Left ventricle myocardium inferior (tissue), 1 donor: ENCODE data around the gene PTBP1. TPM values are rescaled to one million over a fixed set of nuclear protein-coding genes. Genes with fewer than 3 reads are reported as not detected.

Experiments used
- DNase-seq: peaks from one replicate; pipeline ENCODE4 v3.0.0-alpha.2; 2020
- H3K27ac ChIP-seq: fragments of 200-600 bp; replicated peaks from 2 replicates; pipeline ENCODE4 v1.8.0; 2021
- H3K27me3 ChIP-seq: fragments of 200-600 bp; 2 replicates; pipeline ENCODE4 v1.8.0; 2021; ENCODE audit warnings: low read depth
- H3K36me3 ChIP-seq: fragments of 200-600 bp; 2 replicates; pipeline ENCODE4 v1.8.0; 2021
- H3K4me1 ChIP-seq: fragments of 200-600 bp; 2 replicates; pipeline ENCODE4 v1.8.0; 2021
- H3K4me3 ChIP-seq: fragments of 200-600 bp; 2 replicates; pipeline ENCODE4 v1.8.0; 2021; ENCODE audit warnings: mild to moderate bottlenecking, moderate library complexity
- H3K9me3 ChIP-seq: fragments of 200-600 bp; replicated peaks from 2 replicates; pipeline ENCODE4 v1.8.0; 2021
- intact Hi-C: fragments of 100-400 bp; cut with micrococcal nuclease; formaldehyde crosslinking; loops from one replicate; pipeline ENCODE4 v1.11.0; 2022
- total RNA-seq: library from RNA; stranded (reverse); fragmentation: NEBNext Ultra II Directional; extraction: Animal tissue kit (Norgen Biotek cat#: 25700); gene quantifications from one replicate; pipeline ENCODE4 v1.2.1, GENCODE V29; 2021
- TF ChIP-seq, protein P1 (sequence below): fragments of 200-600 bp; IDR thresholded peaks from 2 replicates; pipeline ENCODE4 v1.8.0; 2021; ENCODE audit warnings: antibody characterized with exemption, mild to moderate bottlenecking, borderline replicate concordance
- donor health status: DM: no; HTN: yes; CAD: no; lungs with severe emphysema.

PTBP1 gene
- total RNA-seq, 1 donor from 2014 or later: 55.6 TPM

DNA sequence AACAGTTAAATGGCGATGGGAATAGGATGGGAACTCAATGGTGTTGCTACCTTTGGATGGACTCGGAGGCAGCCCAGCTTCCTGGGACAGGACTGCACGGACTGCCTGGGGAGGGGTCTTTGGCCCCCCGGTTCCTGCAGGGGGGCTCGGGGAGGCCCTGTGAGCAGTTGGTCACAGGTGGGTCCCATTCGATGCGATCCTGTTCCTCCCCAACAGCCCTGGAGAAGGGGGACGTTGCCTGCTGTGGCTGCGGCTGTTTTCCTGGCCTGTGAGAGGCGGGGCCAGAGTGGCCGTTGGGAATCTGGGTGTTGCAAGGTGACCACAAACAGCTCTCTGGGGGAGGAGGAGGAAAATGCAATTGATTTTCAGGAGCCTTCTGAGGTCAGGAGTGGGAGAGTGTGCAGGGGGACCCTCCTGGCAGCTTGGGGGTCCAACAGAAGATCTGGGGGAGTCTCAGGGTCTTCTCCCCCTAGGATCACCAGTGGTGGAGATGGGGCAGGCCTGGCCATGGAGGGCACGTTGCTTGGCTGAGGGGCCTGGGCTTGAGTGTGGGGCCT, 26.4 kb downstream of the PTBP1 start:
- Histone ChIP-seq H3K4me1 (peaks cover 15% of the 10 kb centered on the region), H3K9me3 (no peaks in the 10 kb centered on the region), H3K27me3 (peaks cover 45% of the 10 kb centered on the region), H3K36me3 (no peaks in the 10 kb centered on the region), H3K27ac (no peak overlapping the region), H3K4me3 (no peak overlapping the region)
- intact Hi-C loops: no loop called here
- no peak for DNase-seq
- TF ChIP-seq, protein P1, sequence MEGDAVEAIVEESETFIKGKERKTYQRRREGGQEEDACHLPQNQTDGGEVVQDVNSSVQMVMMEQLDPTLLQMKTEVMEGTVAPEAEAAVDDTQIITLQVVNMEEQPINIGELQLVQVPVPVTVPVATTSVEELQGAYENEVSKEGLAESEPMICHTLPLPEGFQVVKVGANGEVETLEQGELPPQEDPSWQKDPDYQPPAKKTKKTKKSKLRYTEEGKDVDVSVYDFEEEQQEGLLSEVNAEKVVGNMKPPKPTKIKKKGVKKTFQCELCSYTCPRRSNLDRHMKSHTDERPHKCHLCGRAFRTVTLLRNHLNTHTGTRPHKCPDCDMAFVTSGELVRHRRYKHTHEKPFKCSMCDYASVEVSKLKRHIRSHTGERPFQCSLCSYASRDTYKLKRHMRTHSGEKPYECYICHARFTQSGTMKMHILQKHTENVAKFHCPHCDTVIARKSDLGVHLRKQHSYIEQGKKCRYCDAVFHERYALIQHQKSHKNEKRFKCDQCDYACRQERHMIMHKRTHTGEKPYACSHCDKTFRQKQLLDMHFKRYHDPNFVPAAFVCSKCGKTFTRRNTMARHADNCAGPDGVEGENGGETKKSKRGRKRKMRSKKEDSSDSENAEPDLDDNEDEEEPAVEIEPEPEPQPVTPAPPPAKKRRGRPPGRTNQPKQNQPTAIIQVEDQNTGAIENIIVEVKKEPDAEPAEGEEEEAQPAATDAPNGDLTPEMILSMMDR: no peak

GRCh38 chr19:824885-825284, 27.6 kb downstream of the PTBP1 start:
- no peaks in the 10 kb centered on the region for H3K9me3 ChIP-seq
- no peak overlapping the region for H3K27ac ChIP-seq
- H3K36me3 ChIP-seq: no peaks in the 10 kb centered on the region
- intact Hi-C loops: no loop called here
- DNase-seq: no peak
- H3K27me3 ChIP-seq: peaks cover 53% of the 10 kb centered on the region
- peaks cover 15% of the 10 kb centered on the region for H3K4me1 ChIP-seq
- TF ChIP-seq, protein P1: no peak
- H3K4me3 ChIP-seq: no peak overlapping the region

DNA sequence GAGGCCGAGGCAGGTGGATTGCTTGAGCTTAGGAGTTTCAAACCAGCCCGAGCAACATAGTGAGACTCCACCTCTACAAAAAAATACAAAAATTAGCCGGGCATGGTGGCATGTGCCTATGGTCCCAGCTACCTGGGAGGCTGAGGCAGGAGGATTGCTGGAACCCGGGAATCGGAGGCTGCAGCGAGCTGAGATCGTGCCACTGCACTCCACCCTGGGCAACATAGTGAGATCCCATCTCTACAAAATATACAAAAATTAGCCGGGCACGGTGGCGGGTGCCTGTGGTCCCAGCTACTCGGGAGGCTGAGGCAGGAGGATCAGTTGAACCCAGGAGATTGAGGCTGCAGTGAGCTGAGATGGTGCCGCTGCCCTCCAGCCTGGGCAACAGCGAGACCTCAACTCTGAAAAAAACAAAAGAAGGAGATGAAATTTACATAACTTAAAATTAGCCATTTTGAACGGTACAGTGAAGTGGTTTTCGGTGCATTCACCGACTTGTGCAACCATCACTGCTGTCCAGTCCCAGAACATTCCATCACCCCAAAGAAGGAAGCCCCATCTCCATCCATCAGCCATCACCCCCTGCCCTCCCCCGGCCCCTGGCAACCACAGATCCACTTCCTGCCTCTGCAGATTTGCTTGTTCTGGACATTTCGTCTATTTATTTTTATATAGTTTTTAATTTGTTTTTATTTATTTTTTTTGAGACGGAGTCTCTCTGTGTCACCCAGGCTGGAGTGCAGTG, 28.8 kb downstream of the PTBP1 start:
- Histone ChIP-seq H3K36me3 (no peaks in the 10 kb centered on the region), H3K4me3 (no peak overlapping the region), H3K27ac (no peak overlapping the region), H3K9me3 (no peaks in the 10 kb centered on the region), H3K4me1 (peaks cover 15% of the 10 kb centered on the region), H3K27me3 (peaks cover 64% of the 10 kb centered on the region)
- TF ChIP-seq, protein P1: no peak
- no peak for DNase-seq
- intact Hi-C loops: no loop called here

- H3K4me3 ChIP-seq: no peak overlapping the region
- intact Hi-C loops: no loop called here
- no peak overlapping the region for H3K27ac ChIP-seq
- peaks cover 64% of the 10 kb centered on the region for H3K27me3 ChIP-seq
- H3K4me1 ChIP-seq: peaks cover 3% of the 10 kb centered on the region
- H3K36me3 ChIP-seq: no peaks in the 10 kb centered on the region
- H3K9me3 ChIP-seq: no peaks in the 10 kb centered on the region
- TF ChIP-seq, protein P1: no peak
- no peak for DNase-seq
Measured at GRCh38 chr19:827314-827709, 30.1 kb downstream of the PTBP1 start.

GRCh38 chr19:827710-828321, 30.6 kb downstream of the PTBP1 start, which contains the start of gene AZU1:
TSS of gene AZU1 (plus strand) at chr19:827837. CDS start at chr19:827847, 10 bp downstream.
- no peaks in the 10 kb centered on the region for H3K36me3 ChIP-seq
- no peaks in the 10 kb centered on the region for H3K4me1 ChIP-seq
- intact Hi-C loops: no loop called here
- DNase-seq: no peak
- peaks cover 62% of the 10 kb centered on the region for H3K27me3 ChIP-seq
- H3K4me3 ChIP-seq: no peak within 1 kb of the TSS
- H3K9me3 ChIP-seq: no peaks in the 10 kb centered on the region
- H3K27ac ChIP-seq: no peak within 1 kb of the TSS
- TF ChIP-seq, protein P1: no peak
